SKM-1 treated with dmso at 0.1 percent for 144 hours (cell line): ENCODE measurements around the gene TMC8.
"Not testable (repeated sequence)": the region's sequence is repeated elsewhere in the genome, so short reads cannot be mapped to it uniquely, and the experiment has no call there.

Experiments
- DNase-seq: peaks from one replicate; lab custom pipeline; 2025; ENCODE audit not compliant: unreplicated experiment; lab: John Stamatoyannopoulos, UW

Gene TMC8

GRCh38 chr17:78133971-78134898 lies 3.7 kb downstream of the TMC8 start:
- DNase-seq = peak; percentile 28

DNA sequence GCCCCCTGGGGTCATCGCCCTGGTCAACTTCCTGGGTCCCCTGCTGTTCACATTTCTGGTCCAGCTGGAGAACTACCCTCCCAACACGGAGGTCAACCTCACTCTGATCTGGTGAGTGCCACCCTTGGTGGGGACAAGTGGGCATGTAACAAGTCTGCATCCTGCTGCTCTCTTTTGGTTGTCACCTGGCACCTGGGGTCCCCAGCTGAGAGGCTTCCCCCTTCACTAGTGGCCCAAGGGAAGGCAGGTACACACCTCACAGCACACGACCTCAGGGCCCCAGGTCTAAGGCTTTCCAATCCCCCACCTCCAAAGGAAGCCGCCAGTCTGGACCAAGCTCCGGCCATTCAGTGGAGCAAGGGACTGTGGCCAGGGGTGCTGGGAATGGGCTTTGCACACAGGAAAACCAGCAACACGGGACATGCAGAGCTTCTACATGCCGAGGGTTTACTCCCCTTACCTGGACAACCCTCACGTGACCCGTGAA lies 4.4 kb downstream of the TMC8 start:
- DNase-seq = no peak

DNA sequence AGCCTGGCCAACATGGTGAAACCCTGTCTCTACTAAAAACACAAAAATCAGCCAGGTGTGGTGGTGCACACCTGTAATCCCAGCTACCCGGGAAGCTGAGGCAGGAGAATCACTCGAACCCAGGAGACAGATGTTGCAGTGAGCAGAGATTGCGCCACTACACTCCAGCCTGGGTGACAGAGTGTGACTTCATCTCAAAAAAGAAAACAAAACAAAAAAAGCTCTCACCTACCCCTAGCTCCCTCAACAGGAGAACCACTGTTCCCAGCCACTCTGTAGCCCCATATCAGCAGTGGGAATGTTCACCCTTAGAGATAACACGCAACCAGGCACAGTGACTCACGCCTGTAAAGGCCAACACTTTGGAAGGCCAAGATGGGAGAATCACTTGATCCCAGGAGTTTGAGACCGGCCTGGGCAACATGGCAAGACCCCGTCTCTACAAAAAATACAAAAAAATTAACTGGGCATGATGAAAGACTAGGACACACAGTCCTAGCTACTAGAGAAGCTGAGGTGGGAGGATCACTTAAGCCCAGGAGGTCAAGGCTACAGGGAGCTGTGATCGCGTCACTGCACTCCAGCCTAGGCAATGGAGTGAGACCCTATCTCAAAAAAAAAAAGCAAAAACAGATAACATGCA lies 5.4 kb downstream of the TMC8 start:
- no peak for DNase-seq

- peak; percentile 78 for DNase-seq
Observed at GRCh38 chr17:78137392-78138203, 7.0 kb downstream of the TMC8 start.

GRCh38 chr17:78138204-78139060 lies 7.9 kb downstream of the TMC8 start:
- no peak for DNase-seq

- DNase-seq = not testable (repeated sequence)
Observed at GRCh38 chr17:78139861-78140168, 9.2 kb downstream of the TMC8 start.

- DNase-seq = peak; percentile 96
Observed at GRCh38 chr17:78140169-78141051, 9.8 kb downstream of the TMC8 start.

GRCh38 chr17:78141437-78142118 lies 11.0 kb downstream of the TMC8 start:
- no peak for DNase-seq

DNA sequence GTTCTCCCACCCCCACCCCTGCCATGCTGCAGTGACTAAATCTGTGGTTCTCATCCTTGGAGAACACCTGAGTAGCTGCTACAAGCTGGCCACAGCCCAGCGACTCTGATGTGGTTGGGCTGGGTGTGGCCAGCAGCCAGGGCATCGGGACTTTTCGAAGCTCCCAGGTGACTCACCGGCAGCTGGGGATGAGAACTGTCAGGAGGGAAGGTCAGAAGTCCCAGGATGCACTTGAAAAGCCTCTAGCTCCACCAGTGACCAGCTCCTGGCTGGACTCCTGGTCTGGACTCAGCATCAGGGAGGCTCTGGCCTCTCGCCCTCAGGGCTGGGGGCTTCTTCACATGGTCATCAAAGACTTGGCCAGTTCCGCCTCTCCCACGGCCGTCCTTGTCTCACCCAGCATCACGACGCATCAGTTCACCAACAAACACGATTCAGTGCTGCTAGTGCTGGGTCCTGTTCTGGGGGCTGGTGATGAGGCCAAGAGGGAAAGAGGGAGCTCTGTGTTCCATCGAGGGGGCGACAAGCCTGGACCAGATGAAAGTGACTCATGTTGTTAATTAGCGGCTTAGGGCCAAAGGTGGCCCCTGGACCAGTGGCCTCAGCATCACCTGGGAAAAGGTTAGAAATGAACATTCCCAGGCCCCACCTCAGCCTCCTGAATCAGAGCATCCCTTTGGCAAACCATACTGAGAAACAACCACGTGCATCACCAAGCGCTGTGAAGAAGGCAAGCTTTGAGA lies 11.7 kb downstream of the TMC8 start:
- DNase-seq = no peak

DNA sequence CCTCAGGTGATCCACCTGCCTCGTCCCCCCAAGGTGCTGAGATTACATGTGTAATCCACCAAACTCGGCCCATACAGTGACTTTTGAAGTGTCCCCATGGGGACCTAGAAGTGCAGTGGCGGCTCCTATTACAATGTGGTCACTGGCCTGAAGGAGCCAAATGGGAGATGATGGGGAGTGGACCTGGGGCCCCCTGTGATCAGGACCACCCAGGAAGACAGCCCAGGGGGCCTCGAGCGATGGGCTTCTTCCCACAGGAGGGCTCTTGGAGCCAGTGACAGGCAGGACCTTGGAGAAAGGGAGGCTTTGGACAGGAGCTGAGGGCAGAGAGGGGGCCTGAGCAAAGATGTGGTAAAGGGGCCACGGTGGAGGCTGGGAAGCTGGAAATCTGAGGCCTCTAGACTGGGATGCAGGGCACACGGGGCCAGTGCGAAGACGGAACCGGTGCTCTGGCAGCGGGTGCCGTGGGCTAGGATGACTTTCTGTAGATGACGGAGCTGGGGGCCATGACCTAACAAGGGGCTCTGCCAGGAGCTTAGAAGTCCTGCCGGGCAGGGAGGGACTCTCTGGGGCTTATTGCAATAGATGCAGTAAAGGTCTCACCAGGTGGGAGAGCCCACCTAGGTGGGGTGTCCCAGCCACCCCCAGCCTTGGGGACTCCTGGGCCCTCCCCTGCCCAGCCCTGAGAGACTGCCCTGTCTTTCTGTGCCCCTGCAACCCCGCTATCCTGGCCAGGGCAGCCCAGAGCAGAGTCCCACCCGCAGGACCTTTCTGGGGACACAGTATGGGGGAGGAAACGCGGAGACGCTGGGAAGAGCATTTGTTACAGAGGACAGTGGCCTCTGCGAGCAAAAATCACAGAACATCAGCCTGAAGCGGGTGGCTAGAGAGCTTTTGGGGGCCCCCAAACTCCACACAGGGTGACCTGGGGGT lies 12.9 kb downstream of the TMC8 start:
- no peak for DNase-seq

- DNase-seq = peak; percentile 95
Observed at GRCh38 chr17:78144147-78144719, 13.7 kb downstream of the TMC8 start.

- DNase-seq = no peak
Observed at GRCh38 chr17:78144736-78145641, 14.4 kb downstream of the TMC8 start.

DNA sequence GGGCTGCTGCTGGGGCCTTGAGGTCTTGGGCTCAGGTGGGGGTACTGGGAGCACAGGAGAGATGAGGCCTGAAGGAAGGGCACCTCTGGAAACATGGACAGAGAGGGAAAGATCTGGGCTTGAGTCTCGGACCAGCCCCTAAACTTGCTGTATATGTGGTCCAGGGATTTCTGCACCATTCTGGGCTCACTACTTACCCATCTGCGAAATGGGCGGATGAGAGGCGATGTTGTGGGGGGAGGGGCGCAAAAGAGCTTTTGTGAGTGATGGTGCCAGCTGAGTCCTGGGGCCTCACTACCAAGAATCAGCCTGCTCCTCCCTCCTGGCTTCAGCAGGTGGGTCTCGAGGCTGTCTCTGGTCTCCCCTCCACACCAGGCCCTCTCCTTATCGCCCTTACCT lies 15.9 kb downstream of the TMC8 start:
- DNase-seq = no peak

- DNase-seq = no peak
Observed at GRCh38 chr17:78146881-78147280, 16.3 kb downstream of the TMC8 start.

GRCh38 chr17:78147315-78147998 lies 16.9 kb downstream of the TMC8 start:
- peak; percentile 54 for DNase-seq
